Esophagus squamous epithelium (tissue), 4 donors: ENCODE measurements around the gene AK1.

ENCODE experiments used
- CTCF ChIP-seq, 6 experiments: fragments of 450-650 bp in 4 of 6; fragments of 200-600 bp in 2 of 6; sonication (generic) in 2 of 6; IDR thresholded peaks; one replicate each; pipeline ENCODE4 v1.5.1; 2016 to 2019; ENCODE audit warnings: antibody characterized with exemption in 6 of 6, mild to moderate bottlenecking in 4 of 6, moderate library complexity in 4 of 6
- POLR2A ChIP-seq, 4 donors: fragments of 450-650 bp; IDR thresholded peaks; one replicate each; pipeline ENCODE4 v1.6.1; 2017; ENCODE audit warnings: antibody characterized with exemption in 4 of 4, mild to moderate bottlenecking in 4 of 4, moderate library complexity in 3 of 4

GRCh38 chr9:127905788-127906191, 28.3 kb upstream of the AK1 start:
- TF ChIP-seq CTCF (IDR thresholded peaks at IDR 0.05) (no peak), POLR2A (IDR thresholded peaks at IDR 0.05) (no peak)
